GM12878 (cell line): ENCODE results near the gene NMD3. TPM values are rescaled to one million over a fixed set of nuclear protein-coding genes. Genes with fewer than 3 reads are reported as not detected.

Experiments
- ATAC-seq: fragments of 200-7000 bp; cut with Tn5 transposase; 3 replicates; pipeline ENCODE4 v1.9.1; 2020; ENCODE audit warnings: mild to moderate bottlenecking, moderate library complexity
- BruUV-seq: library from RNA; stranded (reverse); fragments of 400-500 nt; replicated peaks from 2 replicates; lab custom pipeline; 2021; lab: Mats Ljungman, UMichigan
- CTCF ChIA-PET: fragments of 300-600 bp; sonication (Branson Sonifier 250); formaldehyde crosslinking; extraction: SDS; loops from one replicate; lab custom pipeline; 2021; ENCODE audit warnings: inconsistent platforms; lab: Yijun Ruan, JAX
- POLR2A ChIA-PET: fragments of 350-600 bp; formaldehyde crosslinking; extraction: SDS; loops from one replicate; lab custom pipeline; 2021; ENCODE audit warnings: inconsistent platforms; lab: Charles Lee
- RAD21 ChIA-PET: fragments of 300-600 bp; sonication (Branson Sonifier 250); formaldehyde crosslinking; loops from one replicate; lab custom pipeline; 2023; ENCODE audit warnings: antibody characterized with exemption; ENCODE audit not compliant: unreplicated experiment; lab: Charles Lee
- SMC1A ChIA-PET: fragments of 300-600 bp; sonication (Branson Sonifier 250); formaldehyde crosslinking; loops from one replicate; lab custom pipeline; 2023; ENCODE audit not compliant: unreplicated experiment, uncharacterized antibody; lab: Charles Lee
- DNase-seq: peaks from one replicate; pipeline ENCODE4 v3.0.0-alpha.2; 2011; ENCODE audit warnings: low read depth, low spot score
- FAIRE-seq: peaks from 3 replicates; lab custom pipeline; 2011; peaks lifted over from hg19 to GRCh38; lab: Jason Lieb, UNC
- H2AFZ ChIP-seq: 2 replicates; pipeline ENCODE4 v1.6.0; 2011; ENCODE audit warnings: low read depth, low read length, control low read depth; ENCODE audit not compliant: control insufficient read depth
- H3K27ac ChIP-seq: 2 replicates; pipeline ENCODE4 v1.5.1; 2011; ENCODE audit warnings: control low read depth; ENCODE audit not compliant: control insufficient read depth, insufficient read depth
- H3K27me3 ChIP-seq, 2 experiments: replicated peaks in 1 of 2; 2 replicates each; pipeline versions ENCODE4 v1.6.0 to v1.6.1; 2011; ENCODE audit warnings: low read length in 1 of 2; ENCODE audit not compliant: control insufficient read depth in 2 of 2, insufficient read depth in 2 of 2
- H3K36me3 ChIP-seq, 2 experiments: 2 replicates each; pipeline ENCODE4 v1.5.1; 2011; ENCODE audit warnings: low read length in 1 of 2; ENCODE audit not compliant: control insufficient read depth in 2 of 2, insufficient read depth in 2 of 2
- H3K4me1 ChIP-seq: 2 replicates; pipeline ENCODE4 v1.6.1; 2011; ENCODE audit warnings: mild to moderate bottlenecking, low read length, moderate library complexity, mixed read lengths; ENCODE audit not compliant: control insufficient read depth, insufficient read depth
- H3K4me2 ChIP-seq: 2 replicates; pipeline ENCODE4 v1.6.0; 2011; ENCODE audit warnings: control low read depth; ENCODE audit not compliant: control insufficient read depth, insufficient read depth
- H3K4me3 ChIP-seq: fragments of 200-600 bp; sonication (generic); 2 replicates; pipeline ENCODE4 v1.5.1; 2016
- H3K79me2 ChIP-seq: 2 replicates; pipeline ENCODE4 v1.6.0; 2011; ENCODE audit warnings: low read length; ENCODE audit not compliant: control insufficient read depth, insufficient read depth
- H3K9ac ChIP-seq: 2 replicates; pipeline ENCODE4 v1.8.0; 2011; ENCODE audit warnings: low read length, control low read depth, mixed read lengths; ENCODE audit not compliant: control insufficient read depth, insufficient read depth
- H3K9me3 ChIP-seq: replicated peaks from 3 replicates; pipeline ENCODE4 v1.5.1; 2011; ENCODE audit warnings: mild to moderate bottlenecking, low read length; ENCODE audit not compliant: control insufficient read depth, insufficient read depth
- H4K20me1 ChIP-seq: 2 replicates; pipeline ENCODE4 v1.6.0; 2011; ENCODE audit not compliant: control insufficient read depth, insufficient read depth
- CBX5 ChIP-seq: sonication (generic); IDR thresholded peaks from 2 replicates; pipeline ENCODE4 v1.6.1; 2016; ENCODE audit warnings: low read depth, moderate library complexity, mild to moderate bottlenecking, inconsistent platforms
- E2F4 ChIP-seq: IDR thresholded peaks from 2 replicates; pipeline ENCODE4 v1.6.1; 2012; ENCODE audit warnings: low read depth, low read length, improper control_type of control experiment
- ELK1 ChIP-seq: IDR thresholded peaks from 2 replicates; pipeline ENCODE4 v1.6.1; 2012; ENCODE audit warnings: low read depth, low read length, improper control_type of control experiment
- FOXM1 ChIP-seq: IDR thresholded peaks from 2 replicates; pipeline ENCODE4 v1.6.1; 2012; ENCODE audit warnings: low read depth, mild to moderate bottlenecking, inconsistent platforms, low read length, moderate library complexity
- HDGF ChIP-seq: fragments of 450-650 bp; IDR thresholded peaks from 2 replicates; pipeline ENCODE4 v1.6.1; 2016; ENCODE audit warnings: antibody characterized with exemption
- JUND ChIP-seq: IDR thresholded peaks from 2 replicates; pipeline ENCODE4 v1.6.1; 2012; ENCODE audit warnings: low read depth, mild to moderate bottlenecking, low read length, improper control_type of control experiment, moderate library complexity
- LARP7 ChIP-seq: fragments of 450-650 bp; IDR thresholded peaks from 2 replicates; pipeline ENCODE4 v1.6.1; 2017; ENCODE audit warnings: mild to moderate bottlenecking
- NFXL1 ChIP-seq: fragments of 450-650 bp; IDR thresholded peaks from 2 replicates; pipeline ENCODE4 v1.6.1; 2017; ENCODE audit warnings: antibody characterized with exemption, mild to moderate bottlenecking, borderline replicate concordance
- POLR2AphosphoS2 ChIP-seq: IDR thresholded peaks from 2 replicates; pipeline ENCODE4 v1.6.1; 2011; ENCODE audit warnings: low read depth, mild to moderate bottlenecking, low read length, improper control_type of control experiment, moderate library complexity
- RAD21 ChIP-seq: IDR thresholded peaks from 2 replicates; pipeline ENCODE4 v1.6.1; 2011; ENCODE audit warnings: mild to moderate bottlenecking, low read depth, low read length, moderate library complexity; ENCODE audit not compliant: insufficient read depth
- RELA ChIP-seq: fragments of 450-650 bp; IDR thresholded peaks from 2 replicates; pipeline ENCODE4 v1.8.0; 2014; ENCODE audit warnings: borderline replicate concordance; ENCODE audit not compliant: partially characterized antibody
- SMAD5 ChIP-seq: IDR thresholded peaks from 2 replicates; pipeline ENCODE4 v1.6.1; 2016; ENCODE audit warnings: antibody characterized with exemption, low read depth
- SREBF1 ChIP-seq: IDR thresholded peaks from 2 replicates; pipeline ENCODE4 v1.6.1; 2012; ENCODE audit warnings: mild to moderate bottlenecking, low read length
- ZSCAN29 ChIP-seq: fragments of 450-650 bp; IDR thresholded peaks from 2 replicates; pipeline ENCODE4 v1.6.1; 2017; ENCODE audit warnings: mild to moderate bottlenecking, moderate library complexity
- WGBS: methylation state at CpG from one replicate; pipeline ENCODE4 v1.1.6; 2016; ENCODE audit warnings: low lambda C conversion rate; ENCODE audit not compliant: insufficient replicate concordance, insufficient coverage; ENCODE audit errors: missing lambda C conversion rate; 5-methylcytosine and 5-hydroxymethylcytosine counted together
- in situ Hi-C: fragments of 300-500 bp; cut with MboI; formaldehyde crosslinking; loops from 9 replicates; pipeline ENCODE4 v1.14.3; 2018; ENCODE audit warnings: mixed read lengths
- intact Hi-C: fragments of 100-400 bp; cut with micrococcal nuclease; formaldehyde crosslinking; loops from one replicate; pipeline ENCODE4 v1.14.2; 2022; ENCODE audit not compliant: unreplicated experiment
- polyA plus RNA-seq, 11 experiments: library from polyadenylated mRNA; depleted of rRNA in 4 of 11; unstranded in 6 of 11; stranded (reverse) in 5 of 11; fragments of >200 nt; fragmentation: Nextera tagmentation in 4 of 11; fragmentation: Illumina TruSeq in 1 of 11; extraction: Ambion mirVana in 4 of 11; extraction: Trizol in 1 of 11; gene quantifications; 1 replicate in 1 of 11; 2 replicates in 10 of 11; pipeline versions ENCODE4 v1.2.1 to v1.2.3, GENCODE V29; 2011 to 2016; ENCODE audit warnings: inconsistent platforms in 2 of 11, missing spikeins in 2 of 11, low read depth in 1 of 11
- total RNA-seq, 4 experiments: library from RNA; depleted of rRNA in 3 of 4; stranded (reverse); fragments of >200 nt in 3 of 4; fragmentation: Illumina TruSeq in 1 of 4; extraction: Trizol in 1 of 4; gene quantifications; 2 replicates each; pipeline versions ENCODE4 v1.2.1 to v1.2.3, GENCODE V29; 2013 to 2021
- TF ChIP-seq, protein P1 (sequence below), 3 experiments: IDR thresholded peaks in 2 of 3; conservative IDR thresholded peaks in 1 of 3; 2 replicates each; pipeline ENCODE4 v1.5.1; 2011; ENCODE audit warnings: low read depth in 3 of 3, low read length in 3 of 3, mild to moderate bottlenecking in 3 of 3, control low read depth in 2 of 3, moderate library complexity in 2 of 3, inconsistent platforms in 1 of 3, mixed read lengths in 1 of 3; ENCODE audit not compliant: control insufficient read depth in 2 of 3, insufficient read depth in 1 of 3; ENCODE audit errors: extremely low read depth in 1 of 3
- TF ChIP-seq, protein P2 (sequence below): fragments of 450-650 bp; formaldehyde crosslinking; IDR thresholded peaks from 2 replicates; pipeline ENCODE4 v1.4.0; 2022; ENCODE audit warnings: mild to moderate bottlenecking, moderate library complexity
- TF ChIP-seq, protein P3 (sequence below): IDR thresholded peaks from 2 replicates; pipeline ENCODE4 v1.6.1; 2011; ENCODE audit warnings: low read depth, low read length, improper control_type of control experiment, borderline replicate concordance

NMD3 gene
- total and polyA plus RNA-seq, 10 of the 15 experiments (the other 5 are each of a cell fraction or from before 2014, with no cell fraction given) = 34.2 to 66.8 (median 55.7) TPM

- ChIA-PET CTCF (interaction anchor here (1.1 to 2.0 kb wide), 5 partner anchors 9 to 145 kb away, joined by 3 to 6 read pairs (median 4); no protein-coding TSS in a partner anchor), SMC1A (interaction anchor here (0.8 to 1.2 kb wide), 2 partner anchors 34 to 141 kb away, joined by 3 read pairs; no protein-coding TSS in a partner anchor), RAD21 (no interaction called here), POLR2A (interaction anchor here (0.6 kb wide), 1 partner anchor 1306 kb away, joined by 5 read pairs; no protein-coding TSS in a partner anchor)
- Histone ChIP-seq H3K4me2 (no peak overlapping the region), H4K20me1 (no peaks in the 10 kb centered on the region), H3K79me2 (no peaks in the 10 kb centered on the region), H3K9ac (no peak overlapping the region), H3K9me3 (peaks cover 3% of the 10 kb centered on the region; the same call in 2 of the 3 replicates), H3K36me3 (no peaks in the 10 kb centered on the region), H2AFZ (no peak overlapping the region), H3K27ac (no peak overlapping the region), H3K4me1 (no peaks in the 10 kb centered on the region), H3K4me3 (no peak overlapping the region), H3K27me3 (no peaks in the 10 kb centered on the region)
- in situ Hi-C loops = no loop called here
- WGBS = 95% methylated on average over 3 of the region's 3 CpGs
- DNase-seq = no peak
- FAIRE-seq = no peak
- no peak for ATAC-seq
- no TSS peak for BruUV-seq
- intact Hi-C loops = no loop called here
- TF ChIP-seq ELK1 = no peak
- TF ChIP-seq JUND = no peak
- TF ChIP-seq HDGF = no peak
- TF ChIP-seq ZSCAN29 = no peak
- TF ChIP-seq RELA = no peak
- no peak for TF ChIP-seq RAD21
- no peak for TF ChIP-seq POLR2AphosphoS2
- TF ChIP-seq FOXM1 = no peak
- TF ChIP-seq CBX5 = no peak
- TF ChIP-seq, protein P1, sequence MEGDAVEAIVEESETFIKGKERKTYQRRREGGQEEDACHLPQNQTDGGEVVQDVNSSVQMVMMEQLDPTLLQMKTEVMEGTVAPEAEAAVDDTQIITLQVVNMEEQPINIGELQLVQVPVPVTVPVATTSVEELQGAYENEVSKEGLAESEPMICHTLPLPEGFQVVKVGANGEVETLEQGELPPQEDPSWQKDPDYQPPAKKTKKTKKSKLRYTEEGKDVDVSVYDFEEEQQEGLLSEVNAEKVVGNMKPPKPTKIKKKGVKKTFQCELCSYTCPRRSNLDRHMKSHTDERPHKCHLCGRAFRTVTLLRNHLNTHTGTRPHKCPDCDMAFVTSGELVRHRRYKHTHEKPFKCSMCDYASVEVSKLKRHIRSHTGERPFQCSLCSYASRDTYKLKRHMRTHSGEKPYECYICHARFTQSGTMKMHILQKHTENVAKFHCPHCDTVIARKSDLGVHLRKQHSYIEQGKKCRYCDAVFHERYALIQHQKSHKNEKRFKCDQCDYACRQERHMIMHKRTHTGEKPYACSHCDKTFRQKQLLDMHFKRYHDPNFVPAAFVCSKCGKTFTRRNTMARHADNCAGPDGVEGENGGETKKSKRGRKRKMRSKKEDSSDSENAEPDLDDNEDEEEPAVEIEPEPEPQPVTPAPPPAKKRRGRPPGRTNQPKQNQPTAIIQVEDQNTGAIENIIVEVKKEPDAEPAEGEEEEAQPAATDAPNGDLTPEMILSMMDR (IDR thresholded peaks at IDR 0.05 in 2 of 3, conservative IDR thresholded peaks at IDR 0.05 in 1 of 3; ENCODE audit: control insufficient read depth in 2 of 3, extremely low read depth in 1 of 3, insufficient read depth in 1 of 3, low read depth in 3 of 3, low read length in 3 of 3) = no peak
- no peak for TF ChIP-seq SREBF1
- TF ChIP-seq SMAD5 = no peak
- TF ChIP-seq, protein P2, sequence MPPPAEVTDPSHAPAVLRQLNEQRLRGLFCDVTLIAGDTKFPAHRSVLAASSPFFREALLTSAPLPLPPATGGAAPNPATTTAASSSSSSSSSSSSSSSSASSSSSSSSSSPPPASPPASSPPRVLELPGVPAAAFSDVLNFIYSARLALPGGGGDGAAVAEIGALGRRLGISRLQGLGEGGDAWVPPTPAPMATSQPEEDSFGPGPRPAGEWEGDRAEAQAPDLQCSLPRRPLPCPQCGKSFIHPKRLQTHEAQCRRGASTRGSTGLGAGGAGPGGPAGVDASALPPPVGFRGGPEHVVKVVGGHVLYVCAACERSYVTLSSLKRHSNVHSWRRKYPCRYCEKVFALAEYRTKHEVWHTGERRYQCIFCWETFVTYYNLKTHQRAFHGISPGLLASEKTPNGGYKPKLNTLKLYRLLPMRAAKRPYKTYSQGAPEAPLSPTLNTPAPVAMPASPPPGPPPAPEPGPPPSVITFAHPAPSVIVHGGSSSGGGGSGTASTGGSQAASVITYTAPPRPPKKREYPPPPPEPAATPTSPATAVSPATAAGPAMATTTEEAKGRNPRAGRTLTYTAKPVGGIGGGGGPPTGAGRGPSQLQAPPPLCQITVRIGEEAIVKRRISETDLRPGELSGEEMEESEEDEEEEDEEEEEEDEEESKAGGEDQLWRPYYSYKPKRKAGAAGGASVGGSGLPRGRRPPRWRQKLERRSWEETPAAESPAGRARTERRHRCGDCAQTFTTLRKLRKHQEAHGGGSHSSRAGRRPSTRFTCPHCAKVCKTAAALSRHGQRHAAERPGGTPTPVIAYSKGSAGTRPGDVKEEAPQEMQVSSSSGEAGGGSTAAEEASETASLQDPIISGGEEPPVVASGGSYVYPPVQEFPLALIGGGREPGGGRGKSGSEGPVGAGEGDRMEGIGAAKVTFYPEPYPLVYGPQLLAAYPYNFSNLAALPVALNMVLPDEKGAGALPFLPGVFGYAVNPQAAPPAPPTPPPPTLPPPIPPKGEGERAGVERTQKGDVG (CRISPR knock-in tag) = no peak
- TF ChIP-seq LARP7 = no peak
- no peak for TF ChIP-seq E2F4
- TF ChIP-seq, protein P3, sequence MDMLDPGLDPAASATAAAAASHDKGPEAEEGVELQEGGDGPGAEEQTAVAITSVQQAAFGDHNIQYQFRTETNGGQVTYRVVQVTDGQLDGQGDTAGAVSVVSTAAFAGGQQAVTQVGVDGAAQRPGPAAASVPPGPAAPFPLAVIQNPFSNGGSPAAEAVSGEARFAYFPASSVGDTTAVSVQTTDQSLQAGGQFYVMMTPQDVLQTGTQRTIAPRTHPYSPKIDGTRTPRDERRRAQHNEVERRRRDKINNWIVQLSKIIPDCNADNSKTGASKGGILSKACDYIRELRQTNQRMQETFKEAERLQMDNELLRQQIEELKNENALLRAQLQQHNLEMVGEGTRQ = no peak
- no peak for TF ChIP-seq NFXL1
Observed at GRCh38 chr3:161267646-161268045, 46.5 kb downstream of the NMD3 start.
